Measurements from ENCODE around the gene GFRAL. TPM values are rescaled to one million over a fixed set of nuclear protein-coding genes. Genes with fewer than 3 reads are reported as not detected.
"Not testable (repeated sequence)": the region's sequence is repeated elsewhere in the genome, so short reads cannot be mapped to it uniquely, and the experiment has no call there.

Gene GFRAL, protein sequence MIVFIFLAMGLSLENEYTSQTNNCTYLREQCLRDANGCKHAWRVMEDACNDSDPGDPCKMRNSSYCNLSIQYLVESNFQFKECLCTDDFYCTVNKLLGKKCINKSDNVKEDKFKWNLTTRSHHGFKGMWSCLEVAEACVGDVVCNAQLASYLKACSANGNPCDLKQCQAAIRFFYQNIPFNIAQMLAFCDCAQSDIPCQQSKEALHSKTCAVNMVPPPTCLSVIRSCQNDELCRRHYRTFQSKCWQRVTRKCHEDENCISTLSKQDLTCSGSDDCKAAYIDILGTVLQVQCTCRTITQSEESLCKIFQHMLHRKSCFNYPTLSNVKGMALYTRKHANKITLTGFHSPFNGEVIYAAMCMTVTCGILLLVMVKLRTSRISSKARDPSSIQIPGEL
- not detected for total RNA-seq

DNA sequence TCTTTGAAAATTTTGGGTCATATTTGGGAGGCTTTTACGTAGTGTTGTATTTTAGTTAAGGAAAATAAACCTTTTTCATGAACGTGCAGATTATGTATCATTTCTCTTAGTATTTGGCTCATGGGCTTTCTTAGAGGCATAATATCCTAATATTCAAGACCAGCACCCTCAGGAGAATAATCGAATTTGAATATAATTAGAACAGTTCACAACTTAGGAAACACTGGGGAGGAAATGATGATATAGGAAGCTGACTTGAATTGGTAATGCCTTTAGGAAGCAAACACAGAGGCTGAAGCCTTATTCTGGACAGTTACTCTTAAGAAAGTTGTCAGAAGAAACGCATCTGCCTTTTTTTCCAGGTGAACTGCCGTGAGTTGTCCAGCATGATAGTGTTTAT, at the start of gene GFRAL:
GFRAL (plus strand) TSS at position 301 of the 400 bp plus-strand sequence; CDS start at position 387, 86 bp downstream.
- DNase-seq: no peak

DNA sequence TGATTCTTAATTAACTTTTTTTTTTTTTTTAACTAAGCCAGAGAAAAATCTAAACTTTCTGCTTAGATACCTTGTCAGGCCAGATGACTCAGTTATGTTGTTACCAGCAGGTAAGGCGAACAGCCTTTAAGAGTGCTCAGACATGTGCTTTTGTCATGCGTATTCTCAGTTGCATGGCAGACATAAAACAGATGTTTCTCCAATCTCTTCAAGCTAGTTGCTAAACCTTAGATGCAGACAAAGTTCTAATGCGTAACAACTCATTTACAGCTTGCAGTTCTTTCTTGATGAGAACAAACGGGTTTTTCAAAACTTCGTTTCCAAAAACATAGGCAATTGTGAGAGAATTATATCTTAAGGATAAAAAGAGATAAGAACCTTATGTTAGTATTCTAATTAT, 49.6 kb upstream of the GFRAL start:
- no peak for DNase-seq

DNA sequence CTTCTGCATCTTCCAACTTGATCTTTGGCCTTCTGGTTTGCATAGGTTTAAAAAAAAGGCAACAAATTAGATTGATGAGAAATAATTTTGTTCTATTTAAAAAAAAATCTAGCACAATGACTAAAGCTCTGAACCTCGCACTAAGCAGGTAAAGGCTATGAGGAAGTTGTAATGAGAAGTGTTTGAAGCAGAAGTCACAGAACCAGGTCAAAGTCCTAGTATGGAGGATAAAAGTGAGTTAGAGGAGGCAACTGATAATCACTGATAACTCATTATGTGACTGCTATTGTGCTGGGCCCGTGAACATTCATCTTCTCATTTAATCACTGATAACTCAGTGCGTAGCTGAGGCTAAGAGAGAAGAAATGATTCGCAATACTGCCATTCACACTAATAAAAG, 46.1 kb upstream of the GFRAL start:
- DNase-seq: no peak

DNA sequence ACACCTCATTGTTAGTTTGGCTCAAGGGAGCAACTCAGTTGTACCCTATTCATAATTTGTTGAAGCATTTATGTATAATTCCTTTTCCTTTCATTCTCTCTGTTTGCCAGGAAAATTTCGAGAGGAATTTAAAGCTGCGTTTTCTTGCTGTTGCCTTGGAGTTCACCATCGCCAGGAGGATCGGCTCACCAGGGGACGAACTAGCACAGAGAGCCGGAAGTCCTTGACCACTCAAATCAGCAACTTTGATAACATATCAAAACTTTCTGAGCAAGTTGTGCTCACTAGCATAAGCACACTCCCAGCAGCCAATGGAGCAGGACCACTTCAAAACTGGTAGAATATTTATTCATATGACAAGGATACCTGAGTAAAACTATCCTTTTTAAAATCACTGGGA, 45.2 kb upstream of the GFRAL start:
- DNase-seq: no peak

DNA sequence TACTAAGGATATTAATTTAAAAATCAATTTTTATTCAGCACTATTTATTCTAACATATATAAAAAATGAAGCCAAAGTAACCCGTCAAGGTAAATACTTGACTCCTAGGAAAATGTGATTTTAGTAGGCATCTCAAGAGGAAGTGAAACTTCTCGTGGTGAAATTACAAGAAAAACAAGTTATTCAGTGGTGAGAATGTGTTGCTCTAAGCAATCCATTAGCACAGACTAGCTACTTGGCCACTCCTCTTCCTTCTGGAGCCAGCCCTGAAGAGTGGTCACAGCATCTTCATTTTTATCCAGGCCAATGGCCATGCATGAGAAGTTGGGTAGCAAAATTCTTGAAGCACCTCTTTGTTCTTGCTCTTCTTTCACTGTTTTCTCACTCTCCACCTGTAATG, 40.4 kb upstream of the GFRAL start:
- no peak for DNase-seq

DNA sequence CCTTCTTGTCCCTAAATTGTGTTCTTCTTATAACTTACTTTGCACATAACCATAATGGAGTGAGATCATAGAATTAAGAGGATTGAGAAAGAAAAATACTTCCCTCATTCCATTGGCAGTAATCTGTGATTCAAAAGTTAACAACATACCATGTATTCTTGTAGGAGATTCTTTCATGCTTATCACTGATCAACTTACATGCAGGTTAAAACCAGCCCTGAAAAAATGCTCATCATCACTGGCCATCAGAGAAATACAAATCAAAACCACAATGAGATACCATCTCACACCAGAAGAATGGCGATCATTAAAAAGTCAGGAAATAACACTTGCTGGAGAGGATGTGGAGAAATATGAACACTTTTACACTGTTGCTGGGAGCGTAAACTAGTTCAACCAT, 36.5 kb upstream of the GFRAL start:
- no peak for DNase-seq

DNA sequence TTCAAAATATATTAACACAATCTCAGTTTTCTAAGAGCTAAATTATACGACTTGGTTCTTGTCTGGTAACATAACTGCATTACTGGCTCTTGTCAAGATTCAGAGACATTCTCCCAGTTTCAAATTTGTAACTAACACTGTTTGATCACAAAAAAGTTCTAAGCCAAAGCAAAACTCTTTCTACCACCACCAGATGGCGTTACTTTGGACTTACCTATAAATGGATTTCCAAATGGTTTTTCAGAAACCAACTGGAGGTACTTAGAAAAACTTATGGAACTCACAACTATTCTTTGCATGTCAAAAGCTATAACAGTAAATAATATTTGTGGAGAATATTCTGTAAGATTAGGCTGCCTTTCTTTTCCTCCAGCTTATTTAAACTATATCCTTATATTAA, 34.2 kb upstream of the GFRAL start:
- no peak for DNase-seq

DNA sequence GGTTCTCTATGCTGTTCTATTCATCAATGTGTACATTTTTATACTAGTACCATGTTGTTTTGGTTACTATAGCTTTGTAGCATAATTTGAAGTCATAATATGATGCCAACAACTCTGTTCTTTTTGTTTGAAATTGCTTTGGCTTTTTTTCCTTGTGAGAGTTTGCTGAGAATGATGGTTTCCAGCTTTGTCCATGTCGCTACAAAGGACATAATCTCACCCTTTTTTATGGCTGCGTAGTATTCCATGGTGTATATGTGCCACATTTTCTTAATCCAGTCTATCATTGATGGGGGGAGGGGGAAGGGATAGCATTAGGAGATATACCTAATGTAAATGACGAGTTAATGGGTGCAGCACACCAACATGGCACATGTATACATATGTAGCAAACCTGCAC, 30.1 kb upstream of the GFRAL start:
- not testable (repeated sequence) for DNase-seq

DNA sequence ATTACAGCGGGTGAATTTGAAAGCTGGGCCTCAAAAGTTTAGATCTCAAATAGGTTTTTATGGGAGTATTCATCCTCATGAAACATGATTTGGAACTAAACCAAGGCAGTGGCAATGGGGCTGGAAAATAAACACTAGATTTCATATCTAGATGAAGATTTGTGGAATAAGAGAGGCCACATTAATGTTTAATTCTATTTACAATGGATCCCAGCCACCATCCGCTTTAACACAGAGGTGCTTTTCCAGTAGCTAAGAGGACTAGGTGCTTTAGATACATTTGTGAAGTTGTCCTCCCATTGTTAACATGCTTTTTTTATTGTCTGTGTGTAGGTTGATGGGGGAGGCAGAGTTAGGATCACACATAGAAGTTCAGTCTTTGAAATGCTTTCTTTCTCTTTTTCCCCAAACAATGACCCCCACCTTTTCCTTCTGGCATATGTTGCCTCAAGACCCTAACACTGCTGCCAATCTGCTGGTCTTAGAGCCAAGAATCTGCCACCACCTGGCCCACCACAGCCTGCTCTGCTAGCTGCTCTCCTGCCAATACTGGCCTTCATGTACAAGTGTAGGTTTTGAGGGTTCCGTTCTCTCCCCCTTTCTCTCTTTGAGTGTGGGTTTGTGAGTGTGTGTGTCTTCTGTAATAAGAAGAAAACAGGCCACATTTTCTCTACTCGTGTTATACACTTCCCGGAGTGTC, 27.8 kb upstream of the GFRAL start:
- DNase-seq: no peak

DNA sequence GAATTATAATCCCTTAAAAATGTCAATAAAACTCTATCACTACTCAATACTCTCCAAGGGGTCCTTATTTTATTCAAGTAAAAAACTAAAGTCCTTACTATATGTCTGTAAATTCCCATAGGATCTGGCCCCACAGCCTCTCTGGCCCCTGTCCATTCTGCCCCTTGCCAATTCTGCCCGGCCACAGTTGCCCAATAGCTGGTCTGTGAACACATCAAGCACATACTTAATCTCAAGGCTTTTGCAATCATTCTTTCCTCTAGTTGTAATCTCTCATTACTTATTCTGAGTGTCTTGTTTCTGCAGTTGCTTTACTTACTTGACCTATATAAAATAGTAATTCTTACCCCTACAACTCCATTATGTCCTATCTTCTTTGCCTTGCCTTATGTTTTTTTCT, 22.5 kb upstream of the GFRAL start:
- no peak for DNase-seq

DNA sequence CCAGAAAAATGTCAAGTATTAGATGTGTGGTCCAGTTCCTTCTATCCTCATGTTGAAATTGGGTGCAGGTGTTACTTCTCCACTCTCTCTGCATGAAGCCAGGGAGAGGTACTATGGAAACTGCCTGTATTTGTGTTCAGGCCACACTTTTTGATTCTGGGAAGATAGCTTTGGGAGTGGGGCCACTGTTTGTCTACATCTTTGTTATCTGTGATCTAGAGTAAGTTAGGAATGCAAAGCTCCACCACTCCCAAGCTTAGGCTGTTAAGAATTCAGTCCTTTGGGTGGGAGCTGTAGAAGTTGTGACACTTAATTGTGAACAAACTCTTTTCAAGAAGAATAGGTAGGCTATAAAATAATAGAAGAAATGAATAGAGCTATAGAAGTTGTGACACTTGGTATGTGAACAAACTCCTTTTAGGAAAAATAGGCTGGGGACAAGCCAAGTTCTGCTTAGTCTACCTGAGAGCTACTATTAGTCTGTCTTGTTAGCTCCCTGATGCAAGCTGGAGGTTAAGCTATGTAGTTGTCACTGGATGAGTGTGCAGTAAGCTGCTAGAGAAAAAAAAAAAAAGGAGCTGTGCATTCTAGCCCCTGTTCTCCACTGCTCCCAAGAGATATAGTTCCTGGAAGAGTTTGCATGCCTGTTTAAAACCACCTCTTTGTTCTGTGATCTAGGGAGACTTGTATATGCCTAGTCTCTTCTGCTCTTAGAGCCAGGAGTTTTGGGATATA, 7.1 kb upstream of the GFRAL start:
- no peak for DNase-seq

DNA sequence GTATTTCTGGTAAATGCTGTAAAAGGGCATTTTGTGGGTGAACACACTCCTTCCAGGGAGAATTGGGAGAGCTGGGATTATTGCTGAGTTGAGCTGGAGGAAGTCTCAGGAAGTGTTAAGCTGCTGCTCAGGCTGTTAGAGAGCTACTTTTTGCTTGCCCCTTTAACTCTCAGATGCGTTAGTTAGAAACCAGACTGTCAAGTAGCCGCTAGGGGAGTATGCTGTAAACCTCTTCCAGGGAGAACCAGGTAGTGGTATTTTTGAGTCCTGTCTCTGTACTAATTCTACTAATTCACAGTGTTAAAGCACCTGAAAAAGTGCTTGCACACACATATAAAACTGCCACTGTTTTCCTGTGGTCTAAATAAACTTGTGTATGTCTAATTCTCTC, 6.6 kb upstream of the GFRAL start:
- no peak for DNase-seq

DNA sequence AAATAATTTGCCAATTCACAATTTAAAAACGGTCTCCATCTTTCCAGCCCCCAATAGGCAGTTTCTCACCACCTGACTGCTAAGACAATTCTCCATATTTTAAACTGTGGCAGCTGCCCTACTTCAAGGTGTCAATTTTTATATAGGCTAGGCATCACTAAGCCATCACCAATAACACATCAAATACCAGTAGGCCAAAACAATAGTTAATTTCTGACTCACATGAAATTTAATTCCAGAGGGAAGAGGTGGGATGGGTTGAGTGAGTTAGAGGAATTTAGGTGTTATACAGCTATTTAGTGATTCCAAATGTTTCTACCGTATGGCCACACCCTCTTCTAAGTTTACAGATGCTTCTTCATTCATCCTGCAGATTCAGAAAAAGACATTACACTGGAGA, 49.9 kb downstream of the GFRAL start:
- DNase-seq: no peak

DNA sequence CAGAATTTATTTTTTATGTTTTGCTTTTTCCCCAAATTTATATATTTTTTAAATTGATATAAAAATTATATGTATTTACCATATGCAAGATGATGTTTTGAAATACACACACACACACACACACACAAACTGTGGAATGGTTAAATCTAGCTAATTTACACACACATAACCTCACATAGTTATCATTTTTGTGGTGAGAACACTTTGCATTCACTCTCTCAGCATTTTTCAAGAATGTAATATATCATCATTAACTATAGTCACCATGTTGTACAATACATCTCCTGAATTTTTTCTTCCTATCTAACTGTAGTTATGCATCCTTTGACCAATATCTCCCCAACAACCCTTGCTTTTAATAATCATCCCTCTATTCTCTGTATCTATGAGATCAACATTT, 52.2 kb downstream of the GFRAL start:
- no peak for DNase-seq

DNA sequence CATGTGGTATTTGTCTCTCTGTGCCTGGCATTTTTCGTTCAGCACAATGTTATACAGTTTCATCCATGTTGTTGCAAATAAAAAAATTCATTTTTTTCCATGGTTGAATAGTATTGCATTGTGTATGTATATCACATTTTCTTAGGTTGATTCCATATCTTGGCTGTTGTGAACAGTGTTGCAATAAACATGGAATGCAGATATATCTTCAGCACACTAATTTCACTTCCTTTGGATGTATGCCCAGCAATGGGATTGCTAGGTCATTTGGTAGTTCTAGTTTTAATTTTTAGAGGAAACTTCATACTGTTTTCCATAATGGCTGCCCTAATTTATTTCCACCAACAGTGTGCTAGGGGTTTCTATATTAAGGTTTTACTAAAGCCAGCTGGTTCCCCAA, 52.6 kb downstream of the GFRAL start:
- no peak for DNase-seq

DNA sequence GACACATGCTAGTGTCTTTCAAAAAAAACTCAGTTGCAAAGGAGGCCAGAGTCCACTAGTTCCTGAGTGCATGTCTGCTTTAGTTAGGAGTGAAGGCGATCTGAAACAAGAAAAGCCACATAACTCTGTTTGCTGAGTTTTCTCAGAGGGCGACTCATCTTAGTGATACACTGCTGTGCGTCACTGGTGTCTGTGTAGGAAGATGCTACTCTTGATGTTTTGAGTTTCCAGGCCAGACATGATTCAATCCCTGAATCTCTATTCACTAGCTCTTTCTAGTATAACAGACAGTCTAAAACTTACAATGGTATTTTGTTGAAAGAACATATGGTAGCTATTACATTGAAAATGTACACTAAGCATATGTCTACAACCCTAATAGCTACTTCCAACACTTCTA, 60.9 kb downstream of the GFRAL start:
- no peak for DNase-seq

DNA sequence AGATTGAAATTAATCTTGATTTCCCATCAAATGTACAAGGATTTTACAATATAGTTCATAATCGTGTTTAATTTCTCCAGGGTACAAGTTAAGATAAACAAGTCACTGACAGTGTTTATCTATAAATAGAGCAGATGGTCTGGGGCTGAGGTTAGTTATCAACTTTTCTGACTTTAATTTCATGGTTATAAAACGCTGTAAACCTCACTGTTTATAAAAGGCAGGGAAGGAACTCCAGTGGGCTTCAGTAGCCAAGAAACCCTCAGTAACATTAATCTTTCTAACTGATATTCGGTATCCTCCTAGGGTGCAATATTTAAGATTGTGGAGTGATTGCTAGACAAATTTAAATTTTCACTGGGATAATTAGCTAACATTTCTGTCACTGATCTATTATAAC, 68.6 kb downstream of the GFRAL start:
- no peak for DNase-seq

DNA sequence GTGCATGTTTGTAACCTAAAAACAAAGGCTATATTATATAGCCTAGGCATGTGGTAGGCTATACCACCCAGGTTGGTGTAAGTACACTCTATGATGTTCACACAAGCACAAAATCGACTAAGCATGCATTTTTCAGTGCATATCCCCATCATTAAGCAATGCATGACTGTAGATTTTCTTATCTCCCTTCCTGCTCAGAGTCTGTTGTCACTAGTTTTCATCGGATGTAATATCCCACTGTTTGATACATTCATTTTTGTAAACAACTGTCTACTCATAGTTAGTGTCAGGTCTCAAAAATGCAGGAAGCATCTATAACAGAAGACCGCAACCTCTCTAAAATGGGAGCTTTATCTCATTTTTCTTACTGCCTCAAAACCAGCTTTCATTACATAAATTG, 70.7 kb downstream of the GFRAL start:
- DNase-seq: no peak

DNA sequence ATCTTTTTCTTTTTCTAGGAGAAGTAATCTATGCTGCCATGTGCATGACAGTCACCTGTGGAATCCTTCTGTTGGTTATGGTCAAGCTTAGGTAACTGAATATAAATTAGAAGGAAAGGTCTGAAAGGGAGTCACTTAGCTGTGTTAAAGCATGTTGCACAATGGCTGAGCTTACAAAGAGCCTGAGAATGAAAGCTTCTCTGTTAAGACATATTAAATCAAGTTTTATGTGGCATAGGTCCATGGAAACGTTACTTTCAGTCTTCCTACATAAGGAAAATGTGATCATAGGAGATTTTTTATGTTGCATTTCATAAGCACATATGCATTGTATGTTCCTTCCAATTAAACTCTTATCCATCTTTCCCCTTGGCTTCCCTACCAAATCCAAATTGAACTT, 72.1 kb downstream of the GFRAL start:
- DNase-seq: no peak

DNA sequence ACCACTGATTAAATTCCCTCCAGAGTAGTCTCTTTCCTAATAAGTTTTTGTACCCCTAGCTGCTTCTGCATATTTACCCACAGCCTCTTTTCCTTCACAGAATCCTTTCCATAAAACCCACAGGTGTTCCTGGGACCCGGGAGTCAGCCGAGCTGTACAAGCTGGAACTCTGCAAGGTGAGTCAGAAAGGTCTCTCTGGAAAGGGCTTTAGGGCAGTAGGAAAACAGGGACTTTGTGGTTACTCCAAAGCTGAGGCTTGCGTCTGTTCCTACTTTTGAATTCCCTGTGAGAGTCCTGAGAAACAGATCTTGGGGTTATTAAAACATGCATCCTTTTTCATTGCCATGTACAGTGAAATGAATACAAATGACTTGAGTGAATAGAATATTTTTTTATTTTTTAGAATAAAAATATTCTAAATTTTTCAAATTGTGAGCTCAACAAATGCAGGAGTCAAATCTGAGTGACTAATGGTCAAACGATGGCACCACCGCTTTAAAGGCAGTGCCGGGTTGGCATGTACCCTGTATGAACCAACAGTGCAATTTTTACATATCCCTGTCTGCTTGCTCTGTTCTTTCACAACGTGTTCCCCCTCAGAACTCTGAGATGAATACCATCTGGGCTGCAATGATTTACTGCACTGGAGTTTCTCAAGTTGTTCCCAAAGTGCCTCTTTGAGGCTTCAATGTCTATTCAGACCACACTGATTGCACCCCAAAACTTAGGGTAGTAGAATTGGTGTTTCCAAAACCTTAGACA, 78.4 kb downstream of the GFRAL start:
- no peak for DNase-seq

DNA sequence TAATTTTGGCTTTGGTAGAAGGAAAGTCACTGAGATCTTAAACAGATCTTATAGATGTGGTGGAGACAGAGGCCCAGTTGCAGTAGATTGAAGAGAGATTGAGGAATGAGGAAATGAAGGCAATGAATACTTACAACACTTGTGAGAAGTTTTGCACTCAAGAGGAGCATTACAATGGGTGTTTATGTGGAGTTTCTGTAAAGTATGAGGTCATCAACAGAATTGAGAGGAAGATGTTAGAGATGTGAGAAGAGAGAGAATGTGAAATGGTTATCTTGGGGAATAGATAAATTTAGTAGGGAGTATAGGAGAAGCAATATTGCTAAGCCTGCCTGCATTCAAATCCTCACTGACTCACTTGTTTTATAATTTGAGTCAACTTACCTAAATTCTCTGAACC, 83.4 kb downstream of the GFRAL start:
- no peak for DNase-seq

DNA sequence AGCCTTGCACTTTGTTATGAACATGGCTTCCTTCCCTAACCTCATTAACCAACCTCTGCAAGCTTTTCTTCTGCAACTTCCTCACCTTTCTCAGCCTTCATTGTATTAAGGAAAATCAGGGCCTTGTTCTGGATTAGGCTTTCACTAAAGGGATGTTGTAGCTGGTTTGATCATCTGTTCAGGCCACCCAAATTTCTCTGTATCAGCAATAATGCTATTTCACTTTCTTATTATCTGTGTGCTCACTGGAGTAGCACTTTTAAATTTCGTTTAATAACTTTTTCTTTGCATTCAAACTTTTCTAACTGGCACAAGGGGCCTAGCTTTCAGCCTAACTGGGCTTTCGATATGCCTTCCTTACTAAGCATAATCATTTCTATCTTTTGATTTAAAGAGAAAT, 96.7 kb downstream of the GFRAL start:
- no peak for DNase-seq

Measured in effector CD4-positive, alpha-beta T cell (primary cell).